Measurements from ENCODE around the gene NR1H4.
"Not testable (repeated sequence)": the region's sequence is repeated elsewhere in the genome, so short reads cannot be mapped to it uniquely, and the experiment has no call there.

The NR1H4 gene

GRCh38 chr12:100473716-100474150 lies at the start of gene NR1H4:
TSS of gene NR1H4 (plus strand) at chr12:100473866. CDS start at chr12:100493324, 19,458 bp downstream.
- Histone ChIP-seq H3K9me3 (no peaks in the 10 kb centered on the region), H3K27ac (no peak within 1 kb of the TSS), H3K4me3 (no peak within 1 kb of the TSS), H3K36me3 (no peaks in the 10 kb centered on the region), H3K4me1 (no peaks in the 10 kb centered on the region), H3K27me3 (no peaks in the 10 kb centered on the region)
- no peak for TF ChIP-seq CTCF (IDR thresholded peaks at IDR 0.05)
- DNase-seq, result no peak
- intact Hi-C loops (cut with DNase I; ENCODE audit: low total_unique reads), result no loop called here

DNA sequence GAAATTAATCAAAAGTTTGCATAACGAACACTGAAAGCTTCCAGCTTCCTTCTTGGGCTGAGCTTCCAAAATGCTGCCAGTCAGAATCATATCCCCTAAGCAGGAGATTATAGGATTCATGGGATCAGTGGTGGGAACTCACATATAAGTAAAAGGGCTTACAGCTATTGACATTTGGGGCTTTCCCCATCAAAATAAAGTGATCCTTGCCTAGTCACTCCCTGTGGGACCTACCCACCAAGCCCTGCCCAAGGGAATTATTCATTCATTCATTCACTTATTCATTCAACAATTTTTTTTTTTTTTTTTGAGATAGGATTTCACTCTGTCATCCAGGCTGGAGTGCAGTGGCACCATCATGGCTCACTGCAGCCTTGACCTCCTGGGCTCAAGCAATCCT lies 47.5 kb upstream of the NR1H4 start:
- Histone ChIP-seq H3K4me3 (no peak overlapping the region), H3K4me1 (no peaks in the 10 kb centered on the region), H3K36me3 (no peaks in the 10 kb centered on the region), H3K9me3 (peaks cover 0 to 10% (median 0%) of the 10 kb centered on the region in 3 donors), H3K27ac (no peak overlapping the region), H3K27me3 (no peaks in the 10 kb centered on the region)
- no peak for DNase-seq
- intact Hi-C loops (cut with DNase I; ENCODE audit: low total_unique reads), result no loop called here
- TF ChIP-seq CTCF (IDR thresholded peaks at IDR 0.05), result no peak

DNA sequence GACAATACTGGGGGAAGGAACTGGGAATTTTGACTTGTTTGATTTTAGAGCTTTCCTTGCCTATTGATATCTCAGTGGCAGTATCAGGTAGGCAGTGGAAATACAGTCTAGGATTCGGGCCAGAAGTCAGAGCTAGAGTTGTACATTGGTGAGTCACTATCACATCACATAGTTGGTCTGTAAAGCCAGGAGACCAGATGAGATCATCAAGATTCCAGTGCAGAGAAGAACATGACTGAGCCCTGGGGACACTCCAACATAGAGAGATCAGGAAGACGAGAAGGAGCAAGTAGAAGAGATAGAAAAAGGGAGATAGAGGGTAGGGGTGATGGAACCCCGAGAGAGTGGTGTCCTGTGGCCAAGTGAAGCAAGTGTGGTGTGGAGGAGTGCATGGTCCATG lies 46.6 kb upstream of the NR1H4 start:
- no peaks in the 10 kb centered on the region for H3K4me1 ChIP-seq
- no peak for TF ChIP-seq CTCF (IDR thresholded peaks at IDR 0.05)
- H3K9me3 ChIP-seq, result peaks cover 0 to 10% (median 0%) of the 10 kb centered on the region in 3 donors
- H3K27ac ChIP-seq, result no peak overlapping the region
- H3K4me3 ChIP-seq, result no peak overlapping the region
- H3K27me3 ChIP-seq, result no peaks in the 10 kb centered on the region
- H3K36me3 ChIP-seq, result no peaks in the 10 kb centered on the region
- no peak for DNase-seq
- intact Hi-C loops (cut with DNase I; ENCODE audit: low total_unique reads), result no loop called here

- DNase-seq; H3K4me1 ChIP-seq; H3K27me3 ChIP-seq; H3K9me3 ChIP-seq; H3K4me3 ChIP-seq; intact Hi-C loops (cut with DNase I; ENCODE audit: low total_unique reads); H3K36me3 ChIP-seq; H3K27ac ChIP-seq: not testable (repeated sequence)
Observed at GRCh38 chr12:100430251-100430650, 43.4 kb upstream of the NR1H4 start.

DNA sequence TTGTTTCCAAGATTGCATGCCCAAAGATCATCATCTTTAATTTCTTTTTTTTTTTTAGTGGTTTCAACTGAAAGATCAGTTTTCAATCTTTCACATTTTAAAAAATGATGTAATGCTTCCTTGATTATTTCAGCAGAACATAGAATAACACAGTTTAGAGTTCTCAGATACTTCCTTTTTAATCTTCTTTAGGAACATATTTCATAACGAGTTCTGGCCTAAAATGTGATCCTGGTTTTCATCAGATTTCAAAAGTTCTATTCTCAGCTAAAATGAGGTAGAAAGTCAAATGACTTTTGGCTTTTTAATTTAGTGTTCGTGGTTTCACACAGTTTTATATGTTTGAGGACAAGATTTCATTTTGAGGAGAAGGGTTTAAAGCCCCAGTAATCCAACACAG lies 40.0 kb upstream of the NR1H4 start:
- intact Hi-C loops (cut with DNase I; ENCODE audit: low total_unique reads), result no loop called here
- no peak for TF ChIP-seq CTCF (IDR thresholded peaks at IDR 0.05)
- DNase-seq, result no peak
- Histone ChIP-seq H3K36me3 (no peaks in the 10 kb centered on the region), H3K9me3 (no peaks in the 10 kb centered on the region), H3K27me3 (no peaks in the 10 kb centered on the region), H3K27ac (no peak overlapping the region), H3K4me3 (no peak overlapping the region), H3K4me1 (no peaks in the 10 kb centered on the region)

DNA sequence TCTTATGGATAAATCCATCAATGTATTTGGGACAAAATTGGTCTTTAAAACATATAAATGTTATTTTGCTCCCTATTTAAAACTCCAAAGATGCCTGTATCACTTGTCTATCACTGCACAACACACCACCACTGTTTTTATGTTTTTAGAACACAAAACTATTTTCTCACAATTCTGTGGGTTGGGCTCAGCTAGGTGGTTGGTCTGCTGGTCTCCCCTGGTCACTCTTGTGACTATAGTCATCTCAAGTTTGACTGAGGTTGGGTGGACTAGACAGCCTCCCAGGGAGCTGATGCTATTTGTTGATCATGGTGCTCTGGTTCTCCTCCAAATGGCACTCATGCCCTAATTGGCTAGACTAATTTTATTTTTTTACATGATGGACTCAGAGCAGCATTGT lies 39.5 kb upstream of the NR1H4 start:
- H3K4me1 ChIP-seq, result no peaks in the 10 kb centered on the region
- no peak overlapping the region for H3K27ac ChIP-seq
- H3K9me3 ChIP-seq, result no peaks in the 10 kb centered on the region
- H3K27me3 ChIP-seq, result no peaks in the 10 kb centered on the region
- H3K4me3 ChIP-seq, result no peak overlapping the region
- H3K36me3 ChIP-seq, result no peaks in the 10 kb centered on the region
- no peak for DNase-seq
- TF ChIP-seq CTCF (IDR thresholded peaks at IDR 0.05), result no peak
- intact Hi-C loops (cut with DNase I; ENCODE audit: low total_unique reads), result no loop called here
